GM23338 (cell line): Measurements from ENCODE around the gene NLGN1. TPM values are rescaled to one million over a fixed set of nuclear protein-coding genes. Genes with fewer than 3 reads are reported as not detected.

ENCODE experiments used
- ATAC-seq: fragments of 200-7000 bp; cut with Tn5 transposase; 3 replicates; pipeline ENCODE4 v1.9.1; 2020
- DNase-seq: peaks from one replicate; pipeline ENCODE4 v3.0.0-alpha.2; 2015; ENCODE audit warnings: low spot score
- H2AFZ ChIP-seq: fragments of 200-600 bp; sonication (generic); 2 replicates; pipeline ENCODE4 v1.8.0; 2016; ENCODE audit warnings: antibody characterized with exemption, mild to moderate bottlenecking, moderate library complexity
- H3F3A ChIP-seq: fragments of 200-600 bp; sonication (generic); replicated peaks from 2 replicates; pipeline ENCODE4 v1.8.0; 2017; ENCODE audit warnings: antibody characterized with exemption, mixed run types, low read depth
- H3K27ac ChIP-seq: fragments of 200-600 bp; sonication (generic); 2 replicates; pipeline ENCODE4 v1.6.1; 2016; ENCODE audit warnings: low read depth
- H3K27me3 ChIP-seq: fragments of 200-600 bp; sonication (generic); 2 replicates; pipeline ENCODE4 v1.8.0; 2016; ENCODE audit warnings: mild to moderate bottlenecking, mixed run types, moderate library complexity; ENCODE audit not compliant: insufficient read depth
- H3K36me3 ChIP-seq: fragments of 200-600 bp; sonication (generic); 2 replicates; pipeline ENCODE4 v1.8.0; 2016; ENCODE audit warnings: mild to moderate bottlenecking; ENCODE audit not compliant: insufficient read depth
- H3K4me1 ChIP-seq: fragments of 200-600 bp; sonication (generic); 2 replicates; pipeline ENCODE4 v1.8.0; 2016; ENCODE audit warnings: mild to moderate bottlenecking, moderate library complexity; ENCODE audit not compliant: insufficient read depth
- H3K4me2 ChIP-seq: fragments of 200-600 bp; sonication (generic); 2 replicates; pipeline ENCODE4 v1.7.1; 2017; ENCODE audit warnings: mixed run types
- H3K4me3 ChIP-seq: fragments of 200-600 bp; sonication (generic); 2 replicates; pipeline ENCODE4 v1.6.1; 2016; ENCODE audit warnings: mixed run types
- H3K79me2 ChIP-seq: fragments of 200-600 bp; sonication (generic); replicated peaks from 2 replicates; pipeline ENCODE4 v1.8.0; 2017; ENCODE audit warnings: mild to moderate bottlenecking; ENCODE audit not compliant: insufficient read depth
- H3K9me2 ChIP-seq: fragments of 200-600 bp; sonication (generic); 2 replicates; pipeline ENCODE4 v1.8.0; 2017; ENCODE audit not compliant: insufficient read depth
- H4K20me1 ChIP-seq: fragments of 200-600 bp; sonication (generic); replicated peaks from 2 replicates; pipeline ENCODE4 v1.8.0; 2017; ENCODE audit warnings: mild to moderate bottlenecking; ENCODE audit not compliant: insufficient read depth
- H3K27ac Mint-ChIP-seq: 2 replicates; pipeline ENCODE4 v1.8.0; 2020; ENCODE audit warnings: inconsistent platforms, mild to moderate bottlenecking, moderate library complexity, mixed read lengths
- H3K27me3 Mint-ChIP-seq: 3 replicates; pipeline ENCODE4 v1.8.0; 2022; ENCODE audit warnings: low read depth, mild to moderate bottlenecking, moderate library complexity, mixed read lengths, inconsistent platforms; ENCODE audit not compliant: insufficient read depth, poor library complexity
- H3K36me3 Mint-ChIP-seq: 3 replicates; pipeline ENCODE4 v1.8.0; 2021; ENCODE audit warnings: low read depth, mild to moderate bottlenecking, inconsistent platforms, moderate library complexity, mixed read lengths
- H3K4me1 Mint-ChIP-seq: 3 replicates; pipeline ENCODE4 v1.8.0; 2020; ENCODE audit warnings: mild to moderate bottlenecking, inconsistent platforms, mixed read lengths
- H3K4me3 Mint-ChIP-seq: 3 replicates; pipeline ENCODE4 v1.8.0; 2021; ENCODE audit warnings: moderate library complexity, mild to moderate bottlenecking, inconsistent platforms, mixed read lengths
- H3K9me3 Mint-ChIP-seq: 3 replicates; pipeline ENCODE4 v1.8.0; 2020; ENCODE audit warnings: moderate library complexity, mild to moderate bottlenecking, inconsistent platforms, mixed read lengths
- CREB1 ChIP-seq: fragments of 250-450 bp; sonication (Bioruptor Pico); IDR thresholded peaks from 2 replicates; pipeline ENCODE4 v1.5.0; 2020; ENCODE audit warnings: low read depth, mild to moderate bottlenecking, moderate library complexity
- EZH2 ChIP-seq: fragments of 200-600 bp; sonication (generic); IDR thresholded peaks from one replicate; pipeline ENCODE4 v1.8.0; 2017; ENCODE audit warnings: antibody characterized with exemption, mild to moderate bottlenecking, low read depth; ENCODE audit not compliant: unreplicated experiment
- NANOG ChIP-seq: IDR thresholded peaks from 2 replicates; pipeline ENCODE4 v1.6.1; 2016; ENCODE audit warnings: antibody characterized with exemption, borderline replicate concordance
- POLR2AphosphoS5 ChIP-seq: IDR thresholded peaks from 2 replicates; pipeline ENCODE4 v1.6.1; 2016; ENCODE audit warnings: antibody characterized with exemption, low read depth
- STAT1 ChIP-seq: IDR thresholded peaks from one replicate; pipeline ENCODE4 v1.6.1; 2016; ENCODE audit warnings: antibody characterized with exemption; ENCODE audit not compliant: unreplicated experiment
- ZNF331 ChIP-seq: fragments of 250-450 bp; sonication (Bioruptor Pico); IDR thresholded peaks from 2 replicates; pipeline ENCODE4 v1.5.0; 2020; ENCODE audit warnings: low read depth, mild to moderate bottlenecking, moderate library complexity
- ZNF462 ChIP-seq: fragments of 250-450 bp; sonication (Bioruptor Pico); IDR thresholded peaks from 2 replicates; pipeline ENCODE4 v1.5.0; 2020; ENCODE audit warnings: mild to moderate bottlenecking, moderate library complexity
- polyA plus RNA-seq: library from polyadenylated mRNA; unstranded; fragments of >200 nt; fragmentation: Nextera tagmentation; extraction: Ambion mirVana; gene quantifications from 2 replicates; pipeline ENCODE4 v1.2.1, GENCODE V29; 2016
- total RNA-seq: library from RNA; depleted of rRNA; stranded (reverse); fragments of >200 nt; shearing (Covaris generic); gene quantifications from 2 replicates; pipeline ENCODE4 v1.2.3, GENCODE V29; 2014

The NLGN1 gene
- total and polyA plus RNA-seq, 2 experiments from 2014 or later = 6.5 to 18.6 TPM

- Histone ChIP-seq H2AFZ (no peak overlapping the region), H4K20me1 (no peaks in the 10 kb centered on the region), H3K27me3 (no peaks in the 10 kb centered on the region), H3K4me2 (no peak overlapping the region), H3K27ac (no peak overlapping the region), H3K79me2 (no peaks in the 10 kb centered on the region), H3K4me3 (no peak overlapping the region), H3K36me3 (no peaks in the 10 kb centered on the region), H3F3A (no peaks in the 10 kb centered on the region), H3K4me1 (peaks cover 1% of the 10 kb centered on the region; the same call in 1 of the 2 replicates), H3K9me2 (no peaks in the 10 kb centered on the region)
- no peak for DNase-seq
- Mint-ChIP-seq H3K9me3 (no peaks in the 10 kb centered on the region), H3K36me3 (no peaks in the 10 kb centered on the region), H3K27me3 (no peaks in the 10 kb centered on the region), H3K4me1 (peaks cover 1% of the 10 kb centered on the region; the same call in 2 of the 3 replicates), H3K4me3 (no peak overlapping the region), H3K27ac (no peak overlapping the region)
- TF ChIP-seq CREB1 (CRISPR knock-in tag) = no peak
- TF ChIP-seq EZH2 = no peak
- no peak for TF ChIP-seq STAT1
- no peak for TF ChIP-seq POLR2AphosphoS5
- TF ChIP-seq ZNF462 (CRISPR knock-in tag) = no peak
- TF ChIP-seq NANOG = no peak
- TF ChIP-seq ZNF331 = no peak
- no peak for ATAC-seq
These were observed 219.9 kb downstream of the NLGN1 start for GRCh38 chr3:173617490-173617889.

- H2AFZ ChIP-seq = no peak overlapping the region
- TF ChIP-seq STAT1 = no peak
- no peak for TF ChIP-seq ZNF331
- TF ChIP-seq ZNF462 (CRISPR knock-in tag) = no peak
- TF ChIP-seq CREB1 (CRISPR knock-in tag) = no peak
These were observed 220.6 kb downstream of the NLGN1 start for GRCh38 chr3:173618148-173618547.

More at GRCh38 chr3:173618148-173618547, 220.6 kb downstream of the NLGN1 start:
- ATAC-seq = no peak
- H3K9me2 ChIP-seq = no peaks in the 10 kb centered on the region
- no peak overlapping the region for H3K27ac Mint-ChIP-seq
- H3K4me1 ChIP-seq = no peaks in the 10 kb centered on the region
- no peak overlapping the region for H3K4me3 Mint-ChIP-seq
- H3K9me3 Mint-ChIP-seq = no peaks in the 10 kb centered on the region
- no peaks in the 10 kb centered on the region for H3K79me2 ChIP-seq
- H3K27ac ChIP-seq = no peak overlapping the region
- H3K4me1 Mint-ChIP-seq = no peaks in the 10 kb centered on the region; the same call in 2 of the 3 replicates
- no peaks in the 10 kb centered on the region for H3K27me3 Mint-ChIP-seq
- H3K27me3 ChIP-seq = no peaks in the 10 kb centered on the region
- H3K36me3 ChIP-seq = no peaks in the 10 kb centered on the region
- no peak for DNase-seq
- no peaks in the 10 kb centered on the region for H3F3A ChIP-seq
- no peak overlapping the region for H3K4me3 ChIP-seq
- no peaks in the 10 kb centered on the region for H4K20me1 ChIP-seq
- H3K4me2 ChIP-seq = no peak overlapping the region
- no peaks in the 10 kb centered on the region for H3K36me3 Mint-ChIP-seq
